Muscle of back (tissue), 11 donors: ENCODE measurements around the gene TMEM179B. TPM values are rescaled to one million over a fixed set of nuclear protein-coding genes. Genes with fewer than 3 reads are reported as not detected.

Experiments
- DNase-seq, 3 donors: peaks; one replicate each; pipeline versions ENCODE4 v3.0.0 to v3.0.0-alpha.2; 2013
- polyA plus RNA-seq, 10 donors: library from polyadenylated mRNA; unstranded; fragments of 120-200 nt; gene quantifications; one replicate each; pipeline ENCODE4 v1.2.1, GENCODE V29; 2013; ENCODE audit not compliant: insufficient read length in 10 of 10

Gene TMEM179B
- polyA plus RNA-seq, 10 donors: 24.7 to 29.1 (median 27.6) TPM

GRCh38 chr11:62831520-62832335 is 44.5 kb downstream of the TMEM179B start, which contains the start of gene STX5:
TSS of gene STX5 (minus strand) at chr11:62832051. CDS start at chr11:62831243, 808 bp downstream.
- peak; percentile 99 to 100 (median 99) for DNase-seq

GRCh38 chr11:62832336-62833234 is 45.4 kb downstream of the TMEM179B start, which contains the start of gene TEX54:
TSS of gene TEX54 (minus strand) at chr11:62832841.
- DNase-seq: no peak

DNA sequence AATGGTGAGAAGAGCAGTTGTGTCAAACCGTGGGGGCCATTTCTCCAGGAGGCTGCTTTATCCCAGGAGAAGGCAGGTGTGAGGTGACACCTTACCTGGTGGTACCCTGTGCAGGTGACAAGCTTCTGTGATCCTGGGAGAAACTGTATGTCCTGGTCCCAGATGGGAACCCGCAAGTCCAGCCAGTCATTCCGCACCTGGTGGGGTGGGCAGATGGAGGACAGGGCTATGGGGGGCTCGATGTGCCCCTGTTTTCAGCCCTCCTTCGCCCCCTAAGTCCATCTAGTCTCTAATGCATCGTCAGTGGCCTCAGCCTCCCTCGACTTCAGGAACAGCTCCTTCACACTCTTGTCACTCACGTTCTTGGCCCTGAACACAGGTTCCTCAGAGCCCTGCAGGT is 48.1 kb downstream of the TMEM179B start:
- DNase-seq: no peak

DNA sequence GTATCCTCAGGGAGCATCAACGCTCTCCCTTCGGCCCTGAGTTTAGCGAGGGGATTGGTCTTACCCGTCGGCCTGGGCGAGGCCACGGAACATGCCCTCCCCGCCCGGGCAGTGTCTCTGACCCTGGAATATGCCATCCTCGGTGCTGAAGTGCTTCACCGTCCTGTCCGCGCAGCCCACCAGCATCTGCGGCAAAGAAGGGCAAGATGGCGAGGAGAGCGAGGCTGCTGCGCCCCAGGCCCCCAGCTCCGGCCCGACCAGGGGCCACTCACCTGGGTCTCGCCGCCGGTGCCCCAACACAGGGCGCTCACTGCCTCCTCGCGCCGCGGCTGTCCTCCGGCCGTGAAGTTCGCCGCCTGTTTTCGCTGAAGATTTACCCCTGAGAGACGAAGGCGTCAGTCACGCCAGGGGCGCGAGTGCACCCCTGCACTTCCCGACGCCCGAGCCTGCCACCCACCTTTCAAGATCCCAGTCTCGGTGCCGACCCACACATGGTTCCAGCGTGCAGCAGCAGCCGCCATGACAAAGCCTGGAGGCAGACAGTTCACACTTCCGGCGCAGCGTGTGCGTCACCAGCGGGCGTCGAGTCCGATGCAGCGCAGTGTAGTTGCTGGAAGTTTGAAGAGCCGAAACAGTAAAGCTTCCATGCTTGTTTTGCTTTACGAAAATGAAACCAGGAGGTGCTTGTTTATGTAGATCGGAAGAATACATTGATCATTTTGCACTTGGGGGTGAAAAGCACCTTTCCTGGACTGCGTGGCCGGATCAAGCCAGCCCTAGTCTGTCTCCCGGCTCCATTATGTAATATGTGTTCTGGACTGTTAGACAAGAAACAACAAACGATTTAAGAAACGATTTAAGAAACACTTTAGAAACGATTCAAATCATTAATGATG is 52.1 kb downstream of the TMEM179B start, which contains the start of gene WDR74:
TSS of gene WDR74 (minus strand) at position 541 of the 896 bp plus-strand sequence. CDS start at position 521, 20 bp downstream.
- peak; percentile 94 to 98 (median 96) for DNase-seq

Other genes starting within 250 kb of the TMEM179B start
- gene AHNAK, start 240.6 kb upstream of the TMEM179B start, polyA plus RNA-seq: 100 to 1,000 TPM; 269 to 408 (median 312) TPM
- 1,000 to 10,000 TPM; 2,727 to 3,805 (median 3,280) TPM for gene EEF1G, start 213.5 kb upstream of the TMEM179B start, polyA plus RNA-seq
- gene TUT1, start 195.9 kb upstream of the TMEM179B start, polyA plus RNA-seq: 10 to 100 TPM; 11.6 to 17.7 (median 13.8) TPM
- 10 to 100 TPM; 36.9 to 56.4 (median 44.1) TPM for gene MTA2, start 185.5 kb upstream of the TMEM179B start, polyA plus RNA-seq
- 10 to 100 TPM; 11.9 to 25.3 (median 17.7) TPM for gene EML3, start 174.6 kb upstream of the TMEM179B start, polyA plus RNA-seq
- gene ROM1, start 174.1 kb upstream of the TMEM179B start, polyA plus RNA-seq: 1 to 10 TPM in 8 of 10 donors, under 1 TPM in 2; 0.69 to 2.4 (median 1.6) TPM
- 10 to 100 TPM; 13.3 to 22.3 (median 18.7) TPM for gene B3GAT3, start 165.4 kb upstream of the TMEM179B start, polyA plus RNA-seq
- gene GANAB, start 140.8 kb upstream of the TMEM179B start, polyA plus RNA-seq: 100 to 1,000 TPM; 145 to 211 (median 165) TPM
- gene INTS5, start 134.1 kb upstream of the TMEM179B start, polyA plus RNA-seq: 10 to 100 TPM in 6 of 10 donors, 1 to 10 TPM in 4; 9.0 to 13.9 (median 11.1) TPM
- gene C11orf98, start 122.2 kb upstream of the TMEM179B start, polyA plus RNA-seq: 10 to 100 TPM; 30.0 to 44.8 (median 33.0) TPM
- gene CSKMT, start 122.1 kb upstream of the TMEM179B start, polyA plus RNA-seq: 1 to 10 TPM; 1.8 to 4.9 (median 3.1) TPM
- 1 to 10 TPM; 4.5 to 8.3 (median 5.7) TPM for gene UQCC3, start 115.7 kb upstream of the TMEM179B start, polyA plus RNA-seq
- gene LBHD1, start 115.1 kb upstream of the TMEM179B start, polyA plus RNA-seq: 1 to 10 TPM; 3.0 to 8.4 (median 6.6) TPM
- gene UBXN1, start 108.3 kb upstream of the TMEM179B start, polyA plus RNA-seq: 100 to 1,000 TPM in 9 of 10 donors, 10 to 100 TPM in 1; 96.1 to 155 (median 130) TPM
- 10 to 100 TPM; 12.8 to 31.1 (median 20.4) TPM for gene LRRN4CL, start 97.9 kb upstream of the TMEM179B start, polyA plus RNA-seq
- gene BSCL2, start 80.0 kb upstream of the TMEM179B start, polyA plus RNA-seq: 10 to 100 TPM; 15.1 to 24.5 (median 22.0) TPM
- gene GNG3, start 79.7 kb upstream of the TMEM179B start, polyA plus RNA-seq: 1 to 10 TPM in 2 of 10 donors, under 1 TPM in 5, not detected in 3; 0.35 to 1.5 (median 0.66) TPM
- 10 to 100 TPM; 40.7 to 61.0 (median 47.6) TPM for gene HNRNPUL2, start 59.9 kb upstream of the TMEM179B start, polyA plus RNA-seq
- gene TTC9C, start 58.9 kb upstream of the TMEM179B start, polyA plus RNA-seq: 10 to 100 TPM; 22.8 to 32.2 (median 30.1) TPM
- 1 to 10 TPM; 3.2 to 5.1 (median 3.9) TPM for gene ZBTB3, start 33.2 kb upstream of the TMEM179B start, polyA plus RNA-seq
- 100 to 1,000 TPM in 1 of 10 donors, 10 to 100 TPM in 9; 81.9 to 102 (median 89.2) TPM for gene POLR2G, start 25.8 kb upstream of the TMEM179B start, polyA plus RNA-seq
- 10 to 100 TPM; 11.5 to 16.6 (median 14.2) TPM for gene TAF6L, start 16.0 kb upstream of the TMEM179B start, polyA plus RNA-seq
- 10 to 100 TPM; 10.6 to 17.0 (median 15.2) TPM for gene TMEM223, start 4.6 kb downstream of the TMEM179B start, polyA plus RNA-seq
- 10 to 100 TPM; 59.6 to 85.7 (median 65.7) TPM for gene NXF1, start 18.0 kb downstream of the TMEM179B start, polyA plus RNA-seq
- 10 to 100 TPM; 32.7 to 42.6 (median 35.0) TPM for gene STX5, start 44.6 kb downstream of the TMEM179B start, polyA plus RNA-seq
- not detected for gene TEX54, start 45.4 kb downstream of the TMEM179B start, polyA plus RNA-seq
- gene WDR74, start 52.2 kb downstream of the TMEM179B start, polyA plus RNA-seq: 10 to 100 TPM; 25.5 to 35.1 (median 31.0) TPM
- 10 to 100 TPM; 33.4 to 60.9 (median 42.8) TPM for gene SLC3A2, start 93.5 kb downstream of the TMEM179B start, polyA plus RNA-seq
- under 1 TPM in 4 of 10 donors, not detected in 6; 0.05 to 0.49 (median 0.24) TPM for gene CHRM1, start 134.0 kb downstream of the TMEM179B start, polyA plus RNA-seq
- under 1 TPM in 3 of 10 donors, not detected in 7; 0.07 to 0.10 (median 0.10) TPM for gene SLC22A6, start 197.6 kb downstream of the TMEM179B start, polyA plus RNA-seq
- gene SLC22A8, start 228.4 kb downstream of the TMEM179B start, polyA plus RNA-seq: under 1 TPM in 1 of 10 donors, not detected in 9; 0.18 TPM